Activated naive CD8-positive, alpha-beta T cell treated with anti-CD3 and anti-CD28 coated beads for 36 hours (primary cell): Measurements from ENCODE around the gene ARHGEF37. TPM values are rescaled to one million over a fixed set of nuclear protein-coding genes. Genes with fewer than 3 reads are reported as not detected.
A peak's percentile ranks its signal among the peaks of the same experiment; 100 is the strongest.
"Not testable (repeated sequence)": the region's sequence is repeated elsewhere in the genome, so short reads cannot be mapped to it uniquely, and the experiment has no call there.

Experiments used
- DNase-seq: peaks from one replicate; pipeline ENCODE4 v3.0.0; 2021
- H3K27ac Mint-ChIP-seq: one replicate; pipeline ENCODE4 v1.8.0; 2022; ENCODE audit warnings: mild to moderate bottlenecking, moderate library complexity, mixed read lengths
- H3K27me3 Mint-ChIP-seq: one replicate; pipeline ENCODE4 v1.8.0; 2022; ENCODE audit warnings: mild to moderate bottlenecking, mixed read lengths
- H3K36me3 Mint-ChIP-seq: one replicate; pipeline ENCODE4 v1.8.0; 2021; ENCODE audit warnings: mild to moderate bottlenecking, mixed read lengths
- H3K4me1 Mint-ChIP-seq: one replicate; pipeline ENCODE4 v1.8.0; 2021; ENCODE audit warnings: mixed read lengths
- H3K4me3 Mint-ChIP-seq: one replicate; pipeline ENCODE4 v1.8.0; 2022; ENCODE audit warnings: mild to moderate bottlenecking, moderate library complexity, mixed read lengths
- H3K9me3 Mint-ChIP-seq: one replicate; pipeline ENCODE4 v1.8.0; 2022; ENCODE audit warnings: mixed read lengths
- total RNA-seq, 2 experiments: library from RNA; stranded (reverse); gene quantifications; one replicate each; pipeline ENCODE4 v1.2.3, GENCODE V29; 2021

Gene ARHGEF37
- total RNA-seq, 2 experiments from 2014 or later, result 1.4 to 2.3 TPM

DNA sequence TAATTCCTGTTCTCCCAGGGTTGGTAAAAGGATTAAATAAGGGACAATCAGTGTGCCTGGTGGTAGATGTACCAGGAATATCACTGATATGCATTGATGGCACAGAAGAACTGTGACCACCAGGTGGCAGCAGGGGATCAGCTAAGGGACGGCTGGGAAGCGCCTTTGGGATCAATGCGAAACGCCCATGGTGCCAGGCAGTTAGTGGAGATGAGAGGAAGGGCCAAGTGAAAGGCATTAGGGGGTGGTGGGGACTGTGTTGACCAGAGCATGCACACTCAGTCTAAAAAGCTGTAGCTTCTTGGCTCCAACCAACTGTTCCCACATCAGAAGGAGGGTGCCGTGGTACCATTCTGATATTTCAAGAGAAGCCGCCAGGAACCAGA is 55.6 kb downstream of the ARHGEF37 start:
- peaks cover 17% of the 10 kb centered on the region for H3K4me1 Mint-ChIP-seq
- DNase-seq, result peak; percentile 62
- no peaks in the 10 kb centered on the region for H3K27me3 Mint-ChIP-seq
- no peaks in the 10 kb centered on the region for H3K36me3 Mint-ChIP-seq
- no peaks in the 10 kb centered on the region for H3K9me3 Mint-ChIP-seq
- H3K4me3 Mint-ChIP-seq, result no peak overlapping the region
- H3K27ac Mint-ChIP-seq, result no peak overlapping the region

- Mint-ChIP-seq H3K36me3 (no peaks in the 10 kb centered on the region), H3K27me3 (no peaks in the 10 kb centered on the region), H3K27ac (no peak overlapping the region), H3K9me3 (no peaks in the 10 kb centered on the region), H3K4me1 (peaks cover 5% of the 10 kb centered on the region), H3K4me3 (no peak overlapping the region)
- DNase-seq, result no peak
Observed at GRCh38 chr5:149638136-149638535, 56.8 kb downstream of the ARHGEF37 start.

- Mint-ChIP-seq H3K36me3 (no peaks in the 10 kb centered on the region), H3K4me1 (no peaks in the 10 kb centered on the region), H3K27me3 (no peaks in the 10 kb centered on the region), H3K9me3 (no peaks in the 10 kb centered on the region), H3K27ac (no peak overlapping the region), H3K4me3 (no peak overlapping the region)
- no peak for DNase-seq
Observed at GRCh38 chr5:149638546-149639241, 57.4 kb downstream of the ARHGEF37 start.

- no peaks in the 10 kb centered on the region for H3K27me3 Mint-ChIP-seq
- H3K4me3 Mint-ChIP-seq, result no peak overlapping the region
- no peaks in the 10 kb centered on the region for H3K9me3 Mint-ChIP-seq
- H3K36me3 Mint-ChIP-seq, result no peaks in the 10 kb centered on the region
- no peak overlapping the region for H3K27ac Mint-ChIP-seq
- H3K4me1 Mint-ChIP-seq, result no peaks in the 10 kb centered on the region
- no peak for DNase-seq
Observed at GRCh38 chr5:149639737-149640136, 58.4 kb downstream of the ARHGEF37 start.

GRCh38 chr5:149640350-149640999 is 59.2 kb downstream of the ARHGEF37 start:
- no peaks in the 10 kb centered on the region for H3K4me1 Mint-ChIP-seq
- no peak overlapping the region for H3K4me3 Mint-ChIP-seq
- no peak overlapping the region for H3K27ac Mint-ChIP-seq
- no peaks in the 10 kb centered on the region for H3K36me3 Mint-ChIP-seq
- DNase-seq, result no peak
- H3K27me3 Mint-ChIP-seq, result no peaks in the 10 kb centered on the region
- no peaks in the 10 kb centered on the region for H3K9me3 Mint-ChIP-seq

DNA sequence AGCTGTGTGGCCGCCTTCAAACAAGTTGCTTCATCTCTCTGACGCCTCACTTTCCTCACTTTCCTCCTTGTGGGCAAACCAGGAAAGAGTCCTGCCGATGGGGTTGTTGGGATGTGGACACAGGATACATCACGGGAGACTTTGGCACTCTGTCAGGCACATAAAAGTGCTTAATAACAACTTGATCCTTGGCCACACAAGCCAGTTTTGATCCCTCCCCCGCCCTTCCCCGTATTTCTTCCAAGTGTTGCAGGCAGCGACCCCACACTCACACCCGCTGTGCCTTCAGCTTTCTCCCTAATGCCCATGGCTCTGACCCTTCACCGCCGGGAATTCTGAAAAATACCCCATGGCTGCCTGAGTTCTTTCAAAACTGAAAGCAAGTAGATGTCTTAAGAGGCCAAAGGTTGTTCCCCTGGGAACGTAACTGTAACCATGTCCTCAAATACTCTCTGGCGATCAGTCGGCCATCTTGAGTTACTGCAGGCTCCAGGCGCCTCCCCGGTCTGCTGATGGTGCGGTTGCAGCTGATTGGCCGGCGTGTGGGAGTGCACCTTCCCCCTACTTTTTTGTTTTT is 59.8 kb downstream of the ARHGEF37 start:
- no peaks in the 10 kb centered on the region for H3K36me3 Mint-ChIP-seq
- no peaks in the 10 kb centered on the region for H3K4me1 Mint-ChIP-seq
- H3K4me3 Mint-ChIP-seq, result no peak overlapping the region
- no peaks in the 10 kb centered on the region for H3K9me3 Mint-ChIP-seq
- no peak overlapping the region for H3K27ac Mint-ChIP-seq
- H3K27me3 Mint-ChIP-seq, result no peaks in the 10 kb centered on the region
- DNase-seq, result no peak

- no peaks in the 10 kb centered on the region for H3K36me3 Mint-ChIP-seq
- H3K9me3 Mint-ChIP-seq, result no peaks in the 10 kb centered on the region
- no peak overlapping the region for H3K27ac Mint-ChIP-seq
- no peak for DNase-seq
- no peak overlapping the region for H3K4me3 Mint-ChIP-seq
- H3K27me3 Mint-ChIP-seq, result no peaks in the 10 kb centered on the region
- H3K4me1 Mint-ChIP-seq, result peaks cover 3% of the 10 kb centered on the region
Observed at GRCh38 chr5:149641600-149641999, 60.3 kb downstream of the ARHGEF37 start.

- Mint-ChIP-seq H3K36me3 (no peaks in the 10 kb centered on the region), H3K27ac (no peak overlapping the region), H3K4me3 (no peak overlapping the region), H3K9me3 (no peaks in the 10 kb centered on the region), H3K4me1 (peaks cover 11% of the 10 kb centered on the region), H3K27me3 (no peaks in the 10 kb centered on the region)
- DNase-seq, result no peak
Observed at GRCh38 chr5:149643781-149644180, 62.5 kb downstream of the ARHGEF37 start.

DNA sequence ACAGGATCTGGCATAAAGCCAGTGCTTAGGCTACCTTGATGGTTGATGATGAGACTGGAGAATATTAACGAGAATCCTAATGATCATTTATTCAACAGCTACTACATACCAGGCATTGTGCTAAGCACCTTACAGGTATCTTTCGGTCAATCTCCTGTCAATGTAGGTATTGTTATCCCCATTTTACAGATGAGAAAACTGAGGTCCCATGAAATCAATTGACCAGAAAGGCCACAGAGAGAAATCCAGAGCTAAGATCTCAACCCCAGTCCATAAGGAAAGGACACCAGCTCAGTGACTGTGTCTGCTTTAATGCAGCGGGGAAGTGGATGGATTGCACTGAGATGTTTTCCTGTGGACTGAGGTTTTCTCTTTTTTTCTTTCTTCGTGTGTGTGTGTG is 63.3 kb downstream of the ARHGEF37 start:
- Mint-ChIP-seq H3K27me3 (no peaks in the 10 kb centered on the region), H3K36me3 (no peaks in the 10 kb centered on the region), H3K4me3 (no peak overlapping the region), H3K9me3 (no peaks in the 10 kb centered on the region), H3K27ac (no peak overlapping the region), H3K4me1 (peaks cover 11% of the 10 kb centered on the region)
- DNase-seq, result no peak

- peaks cover 11% of the 10 kb centered on the region for H3K4me1 Mint-ChIP-seq
- H3K27me3 Mint-ChIP-seq, result no peaks in the 10 kb centered on the region
- no peak overlapping the region for H3K4me3 Mint-ChIP-seq
- no peak for DNase-seq
- H3K9me3 Mint-ChIP-seq, result no peaks in the 10 kb centered on the region
- no peaks in the 10 kb centered on the region for H3K36me3 Mint-ChIP-seq
- H3K27ac Mint-ChIP-seq, result no peak overlapping the region
Observed at GRCh38 chr5:149645236-149645635, 63.9 kb downstream of the ARHGEF37 start.

- Mint-ChIP-seq H3K4me1 (peaks cover 11% of the 10 kb centered on the region), H3K36me3 (no peaks in the 10 kb centered on the region), H3K27ac (no peak overlapping the region), H3K4me3 (no peak overlapping the region), H3K27me3 (no peaks in the 10 kb centered on the region), H3K9me3 (no peaks in the 10 kb centered on the region)
- no peak for DNase-seq
Observed at GRCh38 chr5:149645725-149646124, 64.4 kb downstream of the ARHGEF37 start.

GRCh38 chr5:149646564-149646963 is 65.3 kb downstream of the ARHGEF37 start:
- no peak overlapping the region for H3K4me3 Mint-ChIP-seq

GRCh38 chr5:149647334-149647733 is 66.0 kb downstream of the ARHGEF37 start:
- no peaks in the 10 kb centered on the region for H3K36me3 Mint-ChIP-seq
- no peaks in the 10 kb centered on the region for H3K9me3 Mint-ChIP-seq
- peaks cover 11% of the 10 kb centered on the region for H3K4me1 Mint-ChIP-seq
- no peak overlapping the region for H3K4me3 Mint-ChIP-seq
- no peak for DNase-seq
- H3K27ac Mint-ChIP-seq, result peak overlapping the region; percentile 23
- no peaks in the 10 kb centered on the region for H3K27me3 Mint-ChIP-seq

More at GRCh38 chr5:149646564-149646963, 65.3 kb downstream of the ARHGEF37 start:
- H3K36me3 Mint-ChIP-seq, result no peaks in the 10 kb centered on the region
- no peaks in the 10 kb centered on the region for H3K27me3 Mint-ChIP-seq
- peak; percentile 57 for DNase-seq
- H3K4me1 Mint-ChIP-seq, result peaks cover 11% of the 10 kb centered on the region
- H3K27ac Mint-ChIP-seq, result no peak overlapping the region
- no peaks in the 10 kb centered on the region for H3K9me3 Mint-ChIP-seq

DNA sequence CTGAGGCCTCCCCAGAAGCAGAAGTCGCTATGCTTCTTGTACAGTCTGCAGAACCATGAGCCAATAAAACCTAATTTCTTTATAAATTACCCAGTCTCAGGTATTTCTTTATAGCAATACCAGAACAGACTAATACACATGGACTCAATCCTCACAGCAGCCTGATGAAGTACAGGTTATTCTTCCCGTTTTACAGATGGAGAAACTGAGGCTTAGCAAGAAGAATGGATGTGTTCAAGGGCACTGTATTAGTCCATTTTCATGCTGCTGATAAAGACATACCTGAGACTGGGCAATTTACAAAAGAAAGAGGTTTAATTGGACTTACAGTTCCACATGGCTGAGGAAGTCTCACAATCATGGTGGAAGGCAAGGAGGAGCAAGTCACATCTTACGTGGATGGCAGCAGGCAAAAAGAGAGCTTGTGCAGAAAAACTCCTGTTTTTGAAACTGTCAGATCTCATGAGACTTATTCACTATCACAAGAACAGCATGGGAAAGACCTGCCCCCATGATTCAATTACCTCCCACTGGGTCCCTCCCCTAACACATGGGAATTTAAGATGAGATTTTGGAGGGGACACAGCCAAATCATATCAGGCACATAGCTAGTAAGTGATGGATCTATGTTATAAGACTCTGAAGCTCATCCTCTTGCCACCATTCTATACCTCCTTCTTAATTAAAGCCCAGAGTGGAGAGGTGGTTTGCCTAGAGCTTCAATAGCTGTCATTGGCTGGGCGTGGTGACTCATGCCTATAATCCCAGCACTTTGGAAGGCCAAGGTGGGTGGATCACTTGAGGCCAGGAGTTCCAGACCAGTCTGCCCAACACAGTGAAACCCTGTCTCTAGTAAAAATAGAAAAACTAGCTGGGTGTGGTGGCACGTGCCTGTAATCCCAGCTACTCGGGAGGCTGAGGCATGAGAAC is 67.4 kb downstream of the ARHGEF37 start:
- not testable (repeated sequence) for H3K36me3 Mint-ChIP-seq, H3K9me3 Mint-ChIP-seq, H3K27ac Mint-ChIP-seq, H3K4me3 Mint-ChIP-seq, H3K27me3 Mint-ChIP-seq
- H3K4me1 Mint-ChIP-seq, result peaks cover 11% of the 10 kb centered on the region
- DNase-seq, result peak; percentile 10

DNA sequence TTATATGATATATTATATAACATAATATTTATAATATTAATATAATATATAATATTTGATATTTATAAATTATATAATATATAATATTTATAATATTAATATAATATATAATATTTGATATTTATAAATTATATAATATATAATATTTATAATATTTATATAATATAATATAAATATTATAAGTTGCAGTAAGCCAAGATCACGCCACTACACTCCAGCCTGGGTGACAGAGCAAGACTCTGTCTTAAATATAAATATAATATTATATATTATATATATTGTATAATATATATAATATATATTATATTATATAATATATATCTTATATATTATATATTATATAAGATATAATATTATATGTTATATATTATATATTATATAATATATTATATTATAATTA is 68.4 kb downstream of the ARHGEF37 start:
- not testable (repeated sequence) for H3K36me3 Mint-ChIP-seq, H3K4me3 Mint-ChIP-seq, H3K9me3 Mint-ChIP-seq, H3K27me3 Mint-ChIP-seq, H3K27ac Mint-ChIP-seq, DNase-seq
- H3K4me1 Mint-ChIP-seq, result peaks cover 11% of the 10 kb centered on the region
